SH-SY5Y (cell line): Measurements from ENCODE around the gene RAP1GDS1.

Experiments
- GATA2 ChIP-seq: IDR thresholded peaks from 2 replicates; pipeline ENCODE4 v1.6.1; 2011; ENCODE audit warnings: mild to moderate bottlenecking, low read depth, low read length
- GATA3 ChIP-seq: IDR thresholded peaks from 2 replicates; pipeline ENCODE4 v1.6.1; 2011; ENCODE audit warnings: low read depth, mild to moderate bottlenecking, low read length, moderate library complexity

RAP1GDS1 gene

GRCh38 chr4:98260579-98261404, at the start of gene RAP1GDS1:
RAP1GDS1 (plus strand) TSS chr4:98261384; CDS start chr4:98261566, 182 bp downstream.
- no peak for TF ChIP-seq GATA3
- TF ChIP-seq GATA2, result no peak

- no peak for TF ChIP-seq GATA2
- TF ChIP-seq GATA3, result no peak
These were observed 38.9 kb upstream of the RAP1GDS1 start for GRCh38 chr4:98222306-98222705.

- TF ChIP-seq GATA3 (no peak), GATA2 (no peak)
These were observed 34.8 kb upstream of the RAP1GDS1 start for GRCh38 chr4:98226396-98226795.

GRCh38 chr4:98230961-98231360, 30.2 kb upstream of the RAP1GDS1 start:
- TF ChIP-seq GATA3, result no peak
- no peak for TF ChIP-seq GATA2

GRCh38 chr4:98232202-98232601, 29.0 kb upstream of the RAP1GDS1 start:
- TF ChIP-seq GATA2 (no peak), GATA3 (no peak)

- TF ChIP-seq GATA2, result no peak
- TF ChIP-seq GATA3, result no peak
These were observed 24.0 kb upstream of the RAP1GDS1 start for GRCh38 chr4:98237204-98237603.

GRCh38 chr4:98242063-98242462, 19.1 kb upstream of the RAP1GDS1 start:
- TF ChIP-seq GATA2 (no peak), GATA3 (no peak)

GRCh38 chr4:98242538-98242937, 18.6 kb upstream of the RAP1GDS1 start:
- TF ChIP-seq GATA2, result no peak
- TF ChIP-seq GATA3, result no peak

- no peak for TF ChIP-seq GATA3
- TF ChIP-seq GATA2, result no peak
These were observed 16.0 kb upstream of the RAP1GDS1 start for GRCh38 chr4:98245226-98245625.

- TF ChIP-seq GATA2 (no peak), GATA3 (no peak)
These were observed 12.2 kb upstream of the RAP1GDS1 start for GRCh38 chr4:98248934-98249333.

- TF ChIP-seq GATA2 (no peak), GATA3 (no peak)
These were observed 11.4 kb upstream of the RAP1GDS1 start for GRCh38 chr4:98249831-98250230.

GRCh38 chr4:98253499-98253898, 7.7 kb upstream of the RAP1GDS1 start:
- TF ChIP-seq GATA3, result no peak
- TF ChIP-seq GATA2, result no peak

GRCh38 chr4:98260047-98260578, 1.1 kb upstream of the RAP1GDS1 start:
- TF ChIP-seq GATA2 (no peak), GATA3 (no peak)

- TF ChIP-seq GATA3, result no peak
- TF ChIP-seq GATA2, result no peak
These were observed 464 bp downstream of the RAP1GDS1 start for GRCh38 chr4:98261405-98262291.
